Naive thymus-derived CD8-positive, alpha-beta T cell (primary cell): ENCODE results near the gene PAGE2. TPM values are rescaled to one million over a fixed set of nuclear protein-coding genes. Genes with fewer than 3 reads are reported as not detected.
"Not testable (repeated sequence)": the region's sequence is repeated elsewhere in the genome, so short reads cannot be mapped to it uniquely, and the experiment has no call there.

Experiments used
- ATAC-seq, 2 donors: fragments of 150-1000 bp; cut with Tn5 transposase in 1 of 2; sonication (Bioruptor Pico), chemical (Tn5 transposase) in 1 of 2; 1 replicate in 1 of 2; 2 replicates in 1 of 2; pipeline ENCODE4 v1.10.0; 2021; ENCODE audit warnings: mild to moderate bottlenecking in 2 of 2, moderate library complexity in 2 of 2
- POLR2A ChIA-PET: fragments of 350-600 bp; sonication (Branson Sonifier 250); formaldehyde crosslinking; loops from one replicate; lab custom pipeline; 2021; ENCODE audit warnings: antibody characterized with exemption; lab: Charles Lee
- DNase-seq, 10 donors: peaks; one replicate each; pipeline versions ENCODE4 v3.0.0 to v3.0.0-alpha.2; 2020 to 2022
- H3K27ac Mint-ChIP-seq, 10 donors: one replicate each; pipeline ENCODE4 v1.8.0; 2020 to 2022; ENCODE audit warnings: mild to moderate bottlenecking in 10 of 10, mixed read lengths in 10 of 10, moderate library complexity in 4 of 10, inconsistent platforms in 1 of 10
- H3K27me3 Mint-ChIP-seq, 5 donors: one replicate each; pipeline ENCODE4 v1.8.0; 2021 to 2022; ENCODE audit warnings: mixed read lengths in 5 of 5
- H3K36me3 Mint-ChIP-seq, 3 donors: one replicate each; pipeline ENCODE4 v1.8.0; 2020 to 2022; ENCODE audit warnings: mixed read lengths in 3 of 3, mild to moderate bottlenecking in 2 of 3, inconsistent platforms in 1 of 3
- H3K4me1 Mint-ChIP-seq, 4 donors: one replicate each; pipeline ENCODE4 v1.8.0; 2021 to 2022; ENCODE audit warnings: mixed read lengths in 4 of 4
- H3K4me3 Mint-ChIP-seq, 10 donors: one replicate each; pipeline ENCODE4 v1.8.0; 2020 to 2022; ENCODE audit warnings: mild to moderate bottlenecking in 10 of 10, mixed read lengths in 10 of 10, moderate library complexity in 6 of 10, inconsistent platforms in 1 of 10
- H3K9me3 Mint-ChIP-seq, 9 donors: one replicate each; pipeline ENCODE4 v1.8.0; 2020 to 2022; ENCODE audit warnings: mixed read lengths in 9 of 9, mild to moderate bottlenecking in 3 of 9, inconsistent platforms in 1 of 9, moderate library complexity in 1 of 9
- polyA plus RNA-seq, 3 donors: library from polyadenylated mRNA; unstranded; fragments of 300-500 nt; fragmentation: Illumina TruSeq; gene quantifications; one replicate each; pipeline ENCODE4 v1.2.3, GENCODE V29; 2021
- total RNA-seq, 8 experiments: library from RNA in 2 of 8; stranded (reverse) in 2 of 8; gene quantifications; one replicate each; pipeline ENCODE4 v1.2.3 and lab custom pipeline; 2021 to 2026

The PAGE2 gene
- total and polyA plus RNA-seq, 5 experiments from 2014 or later = not detected

DNA sequence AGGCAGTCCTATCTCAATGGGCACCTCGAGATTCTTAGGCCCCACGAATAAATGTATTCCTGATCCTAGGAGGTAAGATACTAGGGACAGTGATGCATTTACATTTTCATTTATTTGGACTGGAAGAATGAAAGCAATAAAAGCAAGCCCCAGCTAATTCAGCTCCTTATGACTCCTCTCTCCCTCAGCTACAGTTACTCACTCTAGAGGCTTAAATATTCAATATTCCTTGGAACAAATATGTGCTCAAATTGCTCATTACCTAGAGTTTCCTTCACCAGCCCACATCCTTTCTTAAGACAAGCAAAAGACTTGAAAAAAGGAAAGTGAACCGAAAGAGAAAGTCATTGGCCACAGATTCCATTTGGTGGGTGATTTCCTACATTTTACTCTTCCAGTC is 13.9 kb downstream of the PAGE2 start:
- Mint-ChIP-seq H3K27ac (no peak overlapping the region), H3K4me1 (no peaks in the 10 kb centered on the region), H3K27me3 (peaks cover 0 to 2% (median 0%) of the 10 kb centered on the region in 5 donors), H3K36me3 (no peaks in the 10 kb centered on the region), H3K9me3 (peaks cover 0 to 7% (median 0%) of the 10 kb centered on the region in 9 donors), H3K4me3 (no peak overlapping the region)
- DNase-seq (no peak), ATAC-seq (no peak)
- POLR2A ChIA-PET = no interaction called here

DNA sequence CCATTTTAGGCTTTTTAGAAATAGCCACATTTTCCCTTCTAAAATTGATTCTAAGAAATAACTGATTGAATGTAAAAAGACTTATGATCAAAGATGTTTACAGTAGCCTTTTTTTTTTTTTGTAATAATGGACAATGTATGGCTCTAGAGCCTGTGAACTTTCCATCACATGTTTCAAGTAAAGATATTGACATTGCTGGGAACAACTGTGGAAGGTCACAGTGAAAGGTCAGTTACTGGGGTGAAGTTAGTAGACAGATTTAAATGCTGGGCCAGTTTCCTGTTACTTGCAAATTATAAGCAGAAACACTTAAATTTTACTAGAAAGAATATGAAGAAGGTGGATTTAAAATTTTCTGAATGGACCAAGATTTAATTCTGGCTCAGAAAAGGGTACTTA is 18.4 kb downstream of the PAGE2 start:
- H3K27me3 Mint-ChIP-seq = peaks cover 0 to 2% (median 0%) of the 10 kb centered on the region in 5 donors
- DNase-seq (no peak), ATAC-seq (no peak)
- POLR2A ChIA-PET = no interaction called here
- no peak overlapping the region for H3K4me3 Mint-ChIP-seq
- no peaks in the 10 kb centered on the region for H3K36me3 Mint-ChIP-seq
- H3K4me1 Mint-ChIP-seq = no peaks in the 10 kb centered on the region
- H3K27ac Mint-ChIP-seq = no peak overlapping the region
- H3K9me3 Mint-ChIP-seq = peaks cover 0 to 7% (median 0%) of the 10 kb centered on the region in 9 donors

- no peaks in the 10 kb centered on the region for H3K36me3 Mint-ChIP-seq
- H3K4me3 Mint-ChIP-seq = no peak overlapping the region
- no peak overlapping the region for H3K27ac Mint-ChIP-seq
- no peaks in the 10 kb centered on the region for H3K27me3 Mint-ChIP-seq
- POLR2A ChIA-PET = no interaction called here
- DNase-seq (no peak), ATAC-seq (no peak)
- H3K9me3 Mint-ChIP-seq = peaks cover 0 to 7% (median 0%) of the 10 kb centered on the region in 9 donors
- H3K4me1 Mint-ChIP-seq = no peaks in the 10 kb centered on the region
These were observed 19.1 kb downstream of the PAGE2 start for GRCh38 chrX:55107911-55108310.

GRCh38 chrX:55109306-55109705 is 20.5 kb downstream of the PAGE2 start:
- ATAC-seq (no peak), DNase-seq (no peak)
- no peak overlapping the region for H3K4me3 Mint-ChIP-seq
- H3K27ac Mint-ChIP-seq = no peak overlapping the region
- H3K36me3 Mint-ChIP-seq = no peaks in the 10 kb centered on the region
- POLR2A ChIA-PET = no interaction called here
- peaks cover 0 to 3% (median 0%) of the 10 kb centered on the region in 9 donors for H3K9me3 Mint-ChIP-seq
- H3K4me1 Mint-ChIP-seq = no peaks in the 10 kb centered on the region
- no peaks in the 10 kb centered on the region for H3K27me3 Mint-ChIP-seq

GRCh38 chrX:55111578-55112254 is 22.9 kb downstream of the PAGE2 start:
- Mint-ChIP-seq H3K36me3 (no peaks in the 10 kb centered on the region), H3K4me1 (no peaks in the 10 kb centered on the region), H3K27me3 (no peaks in the 10 kb centered on the region), H3K27ac (no peak overlapping the region), H3K4me3 (no peak overlapping the region), H3K9me3 (no peaks in the 10 kb centered on the region)
- ATAC-seq (no peak), DNase-seq (no peak)
- POLR2A ChIA-PET = no interaction called here

DNA sequence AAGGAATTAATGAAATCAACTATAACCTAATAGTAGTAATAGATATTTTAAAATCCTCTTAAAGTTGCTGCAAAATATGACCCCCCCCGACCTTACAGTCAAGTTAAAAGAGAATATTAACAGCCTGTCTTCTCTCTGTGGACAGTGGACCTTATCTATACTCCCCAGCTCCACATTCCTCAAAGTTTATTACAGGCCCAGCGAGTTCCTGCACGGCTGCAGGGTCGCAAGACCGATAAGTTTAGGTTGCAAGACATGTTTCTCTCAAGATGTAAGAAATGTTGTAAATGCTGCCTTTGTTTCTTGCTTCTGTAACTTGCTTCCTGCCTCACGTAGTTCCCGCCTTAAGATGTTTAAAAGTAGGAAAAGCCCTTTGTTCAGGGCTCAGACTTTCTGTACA is 27.8 kb downstream of the PAGE2 start:
- DNase-seq, H3K27me3 Mint-ChIP-seq, H3K4me3 Mint-ChIP-seq, ATAC-seq, H3K9me3 Mint-ChIP-seq, H3K27ac Mint-ChIP-seq, H3K36me3 Mint-ChIP-seq, POLR2A ChIA-PET: not testable (repeated sequence)
- peaks cover 6 to 20% (median 16%) of the 10 kb centered on the region in 4 donors for H3K4me1 Mint-ChIP-seq

GRCh38 chrX:55118574-55118973 is 29.8 kb downstream of the PAGE2 start:
- ATAC-seq (peak in 1 of 2 donors; percentile 47), DNase-seq (peak in 1 of 10 donors; percentile 4)
- Mint-ChIP-seq H3K27me3 (peaks cover 0 to 2% (median 0%) of the 10 kb centered on the region in 5 donors), H3K27ac (no peak overlapping the region), H3K4me1 (peaks cover 6 to 20% (median 16%) of the 10 kb centered on the region in 4 donors), H3K4me3 (peak overlapping the region in 1 of 10 donors; percentile 22), H3K36me3 (no peaks in the 10 kb centered on the region), H3K9me3 (peaks cover 0 to under 1% (median 0%) of the 10 kb centered on the region in 9 donors)
- POLR2A ChIA-PET = no interaction called here

DNA sequence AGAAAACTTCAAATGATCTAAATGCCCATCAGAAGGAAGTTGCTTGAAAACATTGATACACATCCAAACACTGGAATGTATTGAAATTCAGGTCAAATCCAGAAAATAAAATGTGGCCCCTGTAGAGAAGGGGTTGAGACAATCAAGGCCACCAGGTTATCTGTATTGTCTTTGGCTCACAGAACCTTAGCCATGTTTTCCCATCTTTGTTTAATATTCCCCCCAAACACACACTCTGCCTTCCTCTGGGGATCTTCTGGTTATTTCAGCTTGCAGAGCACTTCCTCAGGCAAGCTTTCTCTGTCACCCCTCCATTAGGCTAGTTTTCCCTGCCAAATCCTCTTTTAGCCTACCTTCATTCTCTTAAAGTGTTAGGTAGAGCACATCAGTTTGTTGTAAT is 30.5 kb downstream of the PAGE2 start:
- peaks cover 0 to 2% (median 0%) of the 10 kb centered on the region in 9 donors for H3K9me3 Mint-ChIP-seq
- no peaks in the 10 kb centered on the region for H3K36me3 Mint-ChIP-seq
- peaks cover 0 to 4% (median 0%) of the 10 kb centered on the region in 5 donors for H3K27me3 Mint-ChIP-seq
- no peak overlapping the region for H3K27ac Mint-ChIP-seq
- POLR2A ChIA-PET = no interaction called here
- peaks cover 6 to 20% (median 16%) of the 10 kb centered on the region in 4 donors for H3K4me1 Mint-ChIP-seq
- ATAC-seq (no peak), DNase-seq (no peak)
- no peak overlapping the region for H3K4me3 Mint-ChIP-seq

DNA sequence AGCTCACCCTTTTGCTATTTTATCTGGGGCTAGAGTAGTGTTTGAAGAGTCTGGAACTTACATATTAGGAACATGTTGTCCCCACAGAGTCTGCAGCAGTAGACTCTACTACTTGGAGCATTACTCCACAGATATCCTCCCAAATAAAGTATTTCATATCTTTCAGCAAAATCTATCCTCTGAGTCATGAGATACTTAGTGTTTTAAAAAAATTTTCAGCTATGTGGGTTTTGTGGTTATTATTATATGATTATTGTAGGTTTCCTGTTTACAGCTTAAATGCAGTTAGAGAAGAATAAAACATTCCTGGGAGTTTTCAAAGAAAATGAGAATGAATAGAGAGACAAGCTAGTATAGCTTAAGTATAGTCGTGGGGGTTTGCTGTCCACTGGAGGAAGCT is 30.9 kb downstream of the PAGE2 start:
- Mint-ChIP-seq H3K36me3 (no peaks in the 10 kb centered on the region), H3K27ac (no peak overlapping the region), H3K27me3 (peaks cover 0 to 4% (median 0%) of the 10 kb centered on the region in 5 donors), H3K4me3 (no peak overlapping the region), H3K4me1 (peaks cover 6 to 20% (median 16%) of the 10 kb centered on the region in 4 donors), H3K9me3 (peaks cover 0 to 2% (median 0%) of the 10 kb centered on the region in 9 donors)
- POLR2A ChIA-PET = no interaction called here
- ATAC-seq (no peak), DNase-seq (no peak)

- peaks cover 0 to 2% (median 0%) of the 10 kb centered on the region in 9 donors for H3K9me3 Mint-ChIP-seq
- H3K4me3 Mint-ChIP-seq = no peak overlapping the region
- peaks cover 6 to 20% (median 16%) of the 10 kb centered on the region in 4 donors for H3K4me1 Mint-ChIP-seq
- POLR2A ChIA-PET = no interaction called here
- H3K27ac Mint-ChIP-seq = no peak overlapping the region
- no peak for DNase-seq
- H3K36me3 Mint-ChIP-seq = no peaks in the 10 kb centered on the region
- H3K27me3 Mint-ChIP-seq = peaks cover 0 to 4% (median 0%) of the 10 kb centered on the region in 5 donors
- no peak for ATAC-seq
These were observed 32.0 kb downstream of the PAGE2 start for GRCh38 chrX:55120761-55121358.

- no peak overlapping the region for H3K27ac Mint-ChIP-seq
- H3K4me1 Mint-ChIP-seq = peaks cover 3 to 15% (median 10%) of the 10 kb centered on the region in 4 donors
- POLR2A ChIA-PET = no interaction called here
- H3K9me3 Mint-ChIP-seq = peaks cover 0 to 2% (median 0%) of the 10 kb centered on the region in 9 donors
- ATAC-seq (no peak), DNase-seq (no peak)
- no peak overlapping the region for H3K4me3 Mint-ChIP-seq
- H3K36me3 Mint-ChIP-seq = no peaks in the 10 kb centered on the region
- H3K27me3 Mint-ChIP-seq = peaks cover 0 to 10% (median 3%) of the 10 kb centered on the region in 5 donors
These were observed 35.1 kb downstream of the PAGE2 start for GRCh38 chrX:55123900-55124299.

DNA sequence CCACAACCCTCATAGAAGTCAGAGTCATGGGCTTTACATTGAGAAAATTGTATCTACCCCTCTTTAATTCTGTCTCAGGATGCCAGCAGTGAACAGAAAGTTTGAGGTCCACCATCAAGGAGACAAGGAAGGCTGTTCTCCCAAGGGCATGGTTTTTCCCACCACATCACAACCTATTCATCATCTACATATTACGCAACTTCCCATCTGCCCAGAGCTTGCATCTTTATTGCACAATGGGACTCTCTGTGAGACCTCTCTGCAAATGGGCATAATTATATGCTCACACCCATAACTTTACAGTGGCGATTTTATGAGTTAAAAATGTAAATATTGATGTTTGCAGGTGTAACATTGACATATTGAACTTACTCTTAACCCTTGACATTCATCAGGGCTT is 38.9 kb downstream of the PAGE2 start:
- H3K36me3 Mint-ChIP-seq = no peaks in the 10 kb centered on the region
- peaks cover 0 to 10% (median 3%) of the 10 kb centered on the region in 5 donors for H3K27me3 Mint-ChIP-seq
- no peak for DNase-seq
- peaks cover 0 to 2% (median 0%) of the 10 kb centered on the region in 9 donors for H3K9me3 Mint-ChIP-seq
- POLR2A ChIA-PET = no interaction called here
- H3K4me1 Mint-ChIP-seq = no peaks in the 10 kb centered on the region
- no peak overlapping the region for H3K4me3 Mint-ChIP-seq
- H3K27ac Mint-ChIP-seq = no peak overlapping the region
- no peak for ATAC-seq

GRCh38 chrX:55129361-55129760 is 40.5 kb downstream of the PAGE2 start:
- Mint-ChIP-seq H3K9me3 (no peaks in the 10 kb centered on the region), H3K27me3 (peaks cover 0 to 10% (median 0%) of the 10 kb centered on the region in 5 donors), H3K36me3 (no peaks in the 10 kb centered on the region), H3K4me1 (no peaks in the 10 kb centered on the region), H3K4me3 (no peak overlapping the region), H3K27ac (no peak overlapping the region)
- POLR2A ChIA-PET = no interaction called here
- ATAC-seq (no peak), DNase-seq (no peak)
